ENCODE measurements around the gene VAC14.

GRCh38 chr16:70694868-70695218 lies 106.1 kb downstream of the VAC14 start:
- TF ChIP-seq HDGF (IDR thresholded peaks at IDR 0.05; ENCODE audit: borderline replicate concordance), result no peak
- TF ChIP-seq LEF1 (IDR thresholded peaks at IDR 0.05; ENCODE audit: borderline replicate concordance), result no peak
- no peak for TF ChIP-seq SP1 (IDR thresholded peaks at IDR 0.05)
- no peak for TF ChIP-seq ZNF384 (IDR thresholded peaks at IDR 0.05)
- no peak for TF ChIP-seq TARDBP (IDR thresholded peaks at IDR 0.05)
- TF ChIP-seq FOXK2 (IDR thresholded peaks at IDR 0.05), result no peak
- TF ChIP-seq FOXM1 (IDR thresholded peaks at IDR 0.05; ENCODE audit: borderline replicate concordance), result no peak
- no peak for TF ChIP-seq FOXA1 (IDR thresholded peaks at IDR 0.05)
